Panc1 (cell line): Measurements from ENCODE around the gene SLC25A45. TPM values are rescaled to one million over a fixed set of nuclear protein-coding genes. Genes with fewer than 3 reads are reported as not detected.
A peak's percentile ranks its signal among the peaks of the same experiment; 100 is the strongest.

Source experiments
- ATAC-seq: fragments of 200-7000 bp; cut with Tn5 transposase; 2 replicates; pipeline ENCODE4 v1.9.1; 2020; ENCODE audit warnings: mild to moderate bottlenecking, moderate library complexity
- BruUV-seq: library from RNA; stranded (reverse); fragments of 400-500 nt; replicated peaks from 2 replicates; lab custom pipeline; 2021; lab: Mats Ljungman, UMichigan
- CTCF ChIA-PET: fragments of 300-600 bp; sonication (Branson Sonifier 250); formaldehyde crosslinking; loops from one replicate; lab custom pipeline; 2022; ENCODE audit warnings: antibody characterized with exemption; lab: Charles Lee
- POLR2A ChIA-PET: fragments of 300-600 bp; sonication (Branson Sonifier 250); formaldehyde crosslinking; loops from one replicate; lab custom pipeline; 2022; ENCODE audit warnings: antibody characterized with exemption; lab: Charles Lee
- DNase-seq: peaks from one replicate; pipeline ENCODE4 v3.0.0-alpha.2; 2010; ENCODE audit warnings: low read depth, low spot score
- H3K27ac ChIP-seq: 2 replicates; pipeline ENCODE4 v1.5.1; 2011; ENCODE audit warnings: mild to moderate bottlenecking, low read length, inconsistent platforms
- H3K27me3 ChIP-seq: fragments of 200-500 bp; sonication (Bioruptor generic); 2 replicates; pipeline ENCODE4 v1.6.0; 2014; ENCODE audit warnings: low read length, inconsistent platforms; ENCODE audit not compliant: control insufficient read depth, insufficient read depth
- H3K36me3 ChIP-seq: fragments of 200-500 bp; sonication (Bioruptor generic); 2 replicates; pipeline ENCODE4 v1.5.1; 2014; ENCODE audit warnings: inconsistent platforms, mild to moderate bottlenecking, low read length, moderate library complexity; ENCODE audit not compliant: control insufficient read depth, insufficient read depth
- H3K4me1 ChIP-seq: 2 replicates; pipeline ENCODE4 v1.5.1; 2011; ENCODE audit warnings: inconsistent platforms, mild to moderate bottlenecking, low read length, moderate library complexity; ENCODE audit not compliant: control insufficient read depth, insufficient read depth
- H3K4me3 ChIP-seq, 2 experiments: 2 replicates each; pipeline ENCODE4 v1.5.1; 2011 to 2012; ENCODE audit warnings: low read depth in 2 of 2, low read length in 2 of 2, mild to moderate bottlenecking in 2 of 2, inconsistent platforms in 1 of 2, moderate library complexity in 1 of 2
- H3K9me3 ChIP-seq: fragments of 200-500 bp; sonication (Bioruptor generic); 2 replicates; pipeline ENCODE4 v1.5.1; 2014; ENCODE audit warnings: low read depth, mild to moderate bottlenecking, inconsistent platforms, low read length, moderate library complexity; ENCODE audit not compliant: control insufficient read depth, insufficient read depth
- POLR2AphosphoS5 ChIP-seq: IDR thresholded peaks from 2 replicates; pipeline ENCODE4 v1.6.1; 2012; ENCODE audit warnings: mild to moderate bottlenecking, low read depth, low read length, moderate library complexity
- REST ChIP-seq, 2 experiments: IDR thresholded peaks; 2 replicates each; pipeline ENCODE4 v1.6.1; 2011 to 2012; ENCODE audit warnings: low read depth in 2 of 2, control low read depth in 1 of 2, low read length in 1 of 2, mild to moderate bottlenecking in 1 of 2, moderate library complexity in 1 of 2; ENCODE audit not compliant: insufficient read depth in 1 of 2
- SIN3A ChIP-seq: IDR thresholded peaks from 2 replicates; pipeline ENCODE4 v1.6.1; 2012; ENCODE audit warnings: low read depth, mild to moderate bottlenecking, low read length, moderate library complexity, borderline replicate concordance; ENCODE audit not compliant: insufficient read depth
- in situ Hi-C: cut with HindIII; loops from 2 replicates; pipeline ENCODE4 v1.10.0; 2016; ENCODE audit warnings: low sequenced_read_pairs, low pct_unique_long_range_greater_than_20kb
- intact Hi-C: fragments of 100-400 bp; cut with micrococcal nuclease; formaldehyde crosslinking; loops from one replicate; pipeline ENCODE4 v1.10.0; 2022; ENCODE audit not compliant: unreplicated experiment
- total RNA-seq: library from RNA; stranded (reverse); gene quantifications from one replicate; pipeline ENCODE4 v1.2.1, GENCODE V29; 2021; ENCODE audit not compliant: unreplicated experiment

The SLC25A45 gene
- total RNA-seq, 1 experiment from 2014 or later: 9.8 TPM

- Histone ChIP-seq H3K4me1 (peaks cover 48% of the 10 kb centered on the region), H3K27ac (peak overlapping the region; percentile 100), H3K36me3 (peaks cover 25% of the 10 kb centered on the region), H3K4me3 (peak overlapping the region; percentile 91 to 99), H3K27me3 (no peaks in the 10 kb centered on the region), H3K9me3 (no peaks in the 10 kb centered on the region)
- ChIA-PET CTCF (interaction anchor here (0.7 kb wide), 1 partner anchor 30 kb away, joined by 3 read pairs; no protein-coding TSS in a partner anchor), POLR2A (interaction anchor here (0.5 to 7.3 kb wide), 11 partner anchors 16 to 146 kb away, joined by 3 to 108 read pairs (median 4); partner anchors contain the start of genes MALAT1 and ZNRD2)
- ATAC-seq (no peak), DNase-seq (no peak)
- in situ Hi-C loops (loop anchor here (5.0 kb wide), 1 partner anchor 73 kb away; the partner anchor contains the start of gene MALAT1), intact Hi-C loops (no loop called here)
- no TSS peak for BruUV-seq
- TF ChIP-seq POLR2AphosphoS5 (peak; percentile 66; the same call in 1 of the 2 replicates), REST (IDR thresholded peaks at IDR 0.05; ENCODE audit: insufficient read depth in 1 of 2, low read depth in 2 of 2, low read length in 1 of 2) (no peak)
Observed at GRCh38 chr11:65424205-65425104, 42.0 kb upstream of the SLC25A45 start.

- peaks cover 25% of the 10 kb centered on the region for H3K36me3 ChIP-seq
- ATAC-seq (no peak), DNase-seq (no peak)
- ChIA-PET POLR2A (interaction anchor here (0.5 to 7.3 kb wide), 14 partner anchors 16 to 221 kb away, joined by 3 to 108 read pairs (median 4); partner anchors contain the start of genes MALAT1 and ZNRD2), CTCF (interaction anchor here (0.6 kb wide), 1 partner anchor 85 kb away, joined by 5 read pairs; no protein-coding TSS in a partner anchor)
- TF ChIP-seq REST (IDR thresholded peaks at IDR 0.05; ENCODE audit: insufficient read depth in 1 of 2, low read depth in 2 of 2, low read length in 1 of 2): no peak
- peak; percentile 94 for TF ChIP-seq SIN3A
- H3K4me1 ChIP-seq: peaks cover 49% of the 10 kb centered on the region
- H3K9me3 ChIP-seq: no peaks in the 10 kb centered on the region
- H3K27me3 ChIP-seq: no peaks in the 10 kb centered on the region
- H3K27ac ChIP-seq: peak overlapping the region; percentile 100
- in situ Hi-C loops: loop anchor here (5.0 kb wide), 1 partner anchor 74 kb away; the partner anchor contains the start of gene MALAT1
- peak overlapping the region; percentile 91 to 99 for H3K4me3 ChIP-seq
- no TSS peak for BruUV-seq
- intact Hi-C loops: no loop called here
Observed at GRCh38 chr11:65423516-65424204, 41.2 kb upstream of the SLC25A45 start.
